ENCODE data around the gene ZNF629.

- TF ChIP-seq CTCF (IDR thresholded peaks at IDR 0.05) (no peak), POLR2AphosphoS5 (IDR thresholded peaks at IDR 0.05) (no peak)
Observed at GRCh38 chr16:30771726-30772125, 15.3 kb downstream of the ZNF629 start.
